Measurements from ENCODE around the gene VSIG10L. TPM values are rescaled to one million over a fixed set of nuclear protein-coding genes. Genes with fewer than 3 reads are reported as not detected.
A peak's percentile ranks its signal among the peaks of the same experiment; 100 is the strongest.

VSIG10L gene
- polyA plus RNA-seq, 1 donor = 4.6 TPM

GRCh38 chr19:51338563-51339312 lies 3.2 kb downstream of the VSIG10L start:
- DNase-seq = peak; percentile 85

- DNase-seq = no peak
Measured at GRCh38 chr19:51337861-51338562, 3.9 kb downstream of the VSIG10L start.

DNA sequence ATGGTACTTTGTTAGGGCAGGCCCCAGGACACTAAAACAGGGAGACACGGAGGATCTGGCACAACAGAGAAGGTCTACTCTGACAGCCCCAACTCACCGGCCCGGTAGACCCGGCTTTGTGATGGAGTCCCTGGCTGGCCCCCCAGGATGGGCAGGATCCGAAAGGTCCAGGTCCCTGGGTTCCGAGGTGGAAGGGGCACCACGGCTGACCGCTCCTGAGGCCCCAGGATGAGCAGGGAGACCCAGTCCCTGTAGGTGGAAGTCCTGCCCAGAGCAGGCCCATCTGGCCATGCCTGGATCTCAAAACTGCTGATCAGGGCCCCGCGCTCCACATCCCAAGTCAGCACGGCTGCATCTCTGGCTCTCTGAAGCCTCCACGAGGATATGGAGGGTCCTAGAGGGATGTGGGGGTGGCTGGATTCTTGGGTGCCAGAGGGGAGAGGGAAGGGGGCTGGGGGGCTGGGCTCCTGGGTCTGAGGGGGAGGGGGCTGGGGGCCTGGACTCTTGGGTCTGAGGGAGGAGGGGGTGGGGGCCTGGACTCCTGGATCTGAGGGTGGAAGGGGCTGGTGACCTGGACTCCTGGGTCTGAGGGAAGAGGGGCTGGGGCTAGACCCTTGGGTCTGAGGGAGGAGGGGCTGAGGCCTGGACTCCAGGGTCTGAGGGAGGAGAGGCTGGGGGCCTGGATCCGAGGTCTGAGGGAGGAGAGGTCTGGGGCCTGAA lies 4.6 kb downstream of the VSIG10L start:
- DNase-seq = no peak

DNA sequence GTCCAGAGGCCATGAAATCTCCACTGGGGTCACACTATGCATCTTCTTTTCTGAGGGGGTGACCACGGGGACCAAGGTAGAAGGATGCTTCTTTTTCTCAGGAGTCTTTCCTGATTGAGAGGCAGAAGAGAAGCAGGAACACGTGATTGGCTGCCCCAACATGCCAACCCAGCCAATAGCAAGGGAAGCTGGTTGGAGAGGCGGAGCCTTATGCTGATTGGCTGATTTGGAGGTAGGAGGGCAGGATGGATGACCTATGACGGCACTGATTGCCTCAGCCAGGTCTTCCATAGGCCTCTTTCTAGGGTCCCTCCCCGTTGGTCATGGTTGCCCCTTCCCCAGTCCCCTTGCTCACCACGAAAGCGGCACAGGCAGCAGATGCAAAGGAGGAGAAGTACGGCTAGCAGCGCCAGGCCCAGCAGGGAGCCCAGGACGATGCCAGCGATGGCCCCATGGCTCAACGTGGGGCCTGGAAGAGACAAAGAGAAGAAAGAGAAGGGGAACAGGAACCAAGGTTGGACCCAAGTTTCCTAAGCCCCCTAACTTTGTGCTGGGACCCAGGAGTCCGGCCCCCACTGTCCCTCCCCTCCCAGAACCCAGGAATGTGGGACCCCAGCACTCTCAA lies 8.0 kb downstream of the VSIG10L start:
- DNase-seq = no peak

DNA sequence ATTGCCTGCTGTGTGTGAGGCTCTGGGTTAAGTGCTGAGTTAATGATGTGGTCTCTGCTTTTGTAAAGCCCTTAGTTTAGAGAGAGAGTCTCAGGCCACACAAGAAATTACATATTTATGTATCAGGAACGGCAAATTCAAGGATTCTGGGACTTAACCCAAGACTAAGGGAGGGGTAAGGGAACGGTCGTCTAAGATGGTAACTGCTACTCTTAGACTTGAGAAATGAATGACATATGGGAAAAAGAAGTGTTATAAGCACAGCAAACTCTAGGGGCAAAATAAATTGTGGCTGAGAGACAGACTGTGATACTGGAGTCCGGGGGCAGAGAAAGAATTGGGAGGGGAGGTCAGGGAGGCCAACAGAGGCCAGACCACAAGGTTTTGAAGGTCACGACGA lies 10.2 kb downstream of the VSIG10L start:
- no peak for DNase-seq

DNA sequence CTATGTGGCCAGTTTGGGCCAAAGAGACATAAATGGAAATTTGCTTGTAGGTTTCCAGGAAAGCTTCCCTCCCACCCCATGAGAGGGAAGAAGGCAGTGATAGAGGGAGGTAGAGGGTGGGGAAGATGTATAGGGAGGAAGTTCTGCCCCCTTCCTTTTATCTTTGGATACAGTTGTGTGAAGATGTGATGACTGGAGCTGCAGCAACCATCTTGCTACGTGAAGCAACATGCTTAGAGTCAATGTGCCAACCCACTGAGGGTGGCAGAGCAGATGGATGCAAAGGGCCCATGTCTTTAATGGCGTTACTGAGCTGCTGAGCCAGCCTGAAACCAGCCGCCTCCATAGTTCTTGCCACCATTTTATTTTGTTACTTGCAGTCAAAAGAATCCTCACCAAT lies 10.7 kb downstream of the VSIG10L start:
- no peak for DNase-seq

GRCh38 chr19:51330366-51330765 lies 11.6 kb downstream of the VSIG10L start:
- DNase-seq = no peak

DNA sequence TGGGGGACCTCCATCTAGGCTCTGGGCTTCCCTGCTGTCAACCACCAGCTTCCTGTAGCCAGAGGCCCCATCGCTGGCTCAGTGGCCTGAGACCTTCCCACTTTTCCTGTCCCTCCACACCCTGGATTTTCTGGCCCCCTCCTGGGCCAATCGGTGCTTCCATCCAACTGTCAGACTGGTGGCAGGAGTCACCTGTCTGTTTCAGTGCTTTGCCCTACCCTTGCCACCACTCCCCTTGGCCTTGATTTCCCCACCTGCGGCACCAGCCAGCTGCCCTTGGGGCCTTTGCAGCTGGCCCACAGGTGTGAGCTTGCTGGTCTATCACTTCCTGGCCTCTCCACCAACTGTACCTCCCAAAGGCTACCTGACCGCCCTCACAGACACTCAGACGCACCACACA lies 12.5 kb downstream of the VSIG10L start:
- DNase-seq = no peak

DNA sequence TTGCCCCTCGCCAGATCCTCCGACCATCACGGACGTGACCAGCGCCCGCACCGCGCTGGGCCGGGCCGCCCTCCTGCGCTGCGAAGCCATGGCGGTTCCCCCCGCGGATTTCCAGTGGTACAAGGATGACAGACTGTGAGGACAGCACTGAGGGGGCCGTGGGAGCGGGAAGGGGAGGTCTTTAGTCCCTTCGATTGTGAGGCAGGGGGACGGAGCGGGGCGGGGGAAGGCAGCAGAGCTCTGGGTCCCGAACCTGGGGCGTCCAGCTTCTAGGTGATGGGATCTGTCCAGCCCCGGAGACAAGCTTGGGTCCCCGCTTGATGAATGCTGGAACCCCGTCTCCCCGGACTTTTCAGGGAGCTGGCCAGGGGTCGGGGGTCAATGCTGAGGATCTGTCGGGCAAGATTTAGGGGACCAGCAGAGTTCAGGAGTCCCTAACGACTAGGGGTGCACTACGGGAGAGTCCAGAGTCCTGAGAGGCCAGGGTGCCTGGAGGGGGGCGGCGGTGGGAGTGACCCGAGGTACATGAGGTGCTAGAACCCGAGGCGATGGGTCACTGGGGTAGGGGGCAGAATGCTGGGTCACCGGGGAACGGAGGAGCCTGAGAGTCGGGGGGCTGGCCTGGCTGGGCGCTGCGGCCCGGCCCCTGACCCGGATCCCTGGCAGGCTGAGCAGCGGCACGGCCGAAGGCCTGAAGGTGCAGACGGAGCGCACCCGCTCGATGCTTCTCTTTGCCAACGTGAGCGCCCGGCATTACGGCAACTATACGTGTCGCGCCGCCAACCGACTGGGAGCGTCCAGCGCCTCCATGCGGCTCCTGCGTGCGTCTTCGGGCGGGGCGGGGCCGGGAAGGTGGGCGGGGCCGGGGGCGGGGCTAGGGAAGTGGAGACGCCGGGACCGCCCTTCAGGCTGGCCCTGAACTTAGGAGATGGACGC lies 14.6 kb downstream of the VSIG10L start:
- peak; percentile 51 for DNase-seq

DNA sequence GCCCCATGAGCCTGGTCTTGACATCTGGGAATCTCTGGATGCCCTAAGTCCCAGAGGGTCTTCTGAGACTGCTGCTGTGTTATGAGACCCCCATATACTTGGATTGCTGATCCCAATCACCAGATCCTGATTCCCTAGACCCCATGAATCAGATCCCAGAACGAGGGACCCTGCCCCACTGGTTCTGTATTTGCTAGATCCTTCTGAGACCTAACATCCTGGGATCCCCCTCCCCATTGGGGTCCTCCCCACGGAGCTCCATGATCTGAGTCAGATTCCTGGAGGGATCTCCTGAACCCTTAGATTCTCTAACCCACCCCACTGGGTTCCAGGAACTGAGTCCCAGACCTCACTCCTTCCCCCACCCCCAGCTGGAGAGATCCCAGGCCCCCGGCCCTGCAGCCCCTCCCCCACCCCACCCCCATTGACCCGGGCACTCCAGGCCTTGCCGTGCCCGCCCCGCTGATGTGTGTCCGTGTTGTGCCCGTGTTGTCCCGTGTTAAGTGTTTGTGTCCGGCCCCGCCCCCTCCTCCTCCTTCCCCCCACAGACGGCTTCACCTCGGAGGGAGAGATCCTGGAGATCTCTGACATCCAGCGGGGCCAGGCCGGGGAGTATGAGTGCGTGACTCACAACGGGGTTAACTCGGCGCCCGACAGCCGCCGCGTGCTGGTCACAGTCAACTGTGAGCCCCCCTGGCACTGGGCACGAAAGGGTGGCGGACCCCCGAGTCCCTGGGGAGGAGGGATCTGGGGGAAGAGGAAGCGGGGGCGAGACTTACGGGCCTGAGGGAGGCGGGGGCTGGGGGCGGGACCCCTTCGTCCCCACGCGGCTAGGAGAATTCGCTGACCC lies 15.5 kb downstream of the VSIG10L start:
- no peak for DNase-seq

DNA sequence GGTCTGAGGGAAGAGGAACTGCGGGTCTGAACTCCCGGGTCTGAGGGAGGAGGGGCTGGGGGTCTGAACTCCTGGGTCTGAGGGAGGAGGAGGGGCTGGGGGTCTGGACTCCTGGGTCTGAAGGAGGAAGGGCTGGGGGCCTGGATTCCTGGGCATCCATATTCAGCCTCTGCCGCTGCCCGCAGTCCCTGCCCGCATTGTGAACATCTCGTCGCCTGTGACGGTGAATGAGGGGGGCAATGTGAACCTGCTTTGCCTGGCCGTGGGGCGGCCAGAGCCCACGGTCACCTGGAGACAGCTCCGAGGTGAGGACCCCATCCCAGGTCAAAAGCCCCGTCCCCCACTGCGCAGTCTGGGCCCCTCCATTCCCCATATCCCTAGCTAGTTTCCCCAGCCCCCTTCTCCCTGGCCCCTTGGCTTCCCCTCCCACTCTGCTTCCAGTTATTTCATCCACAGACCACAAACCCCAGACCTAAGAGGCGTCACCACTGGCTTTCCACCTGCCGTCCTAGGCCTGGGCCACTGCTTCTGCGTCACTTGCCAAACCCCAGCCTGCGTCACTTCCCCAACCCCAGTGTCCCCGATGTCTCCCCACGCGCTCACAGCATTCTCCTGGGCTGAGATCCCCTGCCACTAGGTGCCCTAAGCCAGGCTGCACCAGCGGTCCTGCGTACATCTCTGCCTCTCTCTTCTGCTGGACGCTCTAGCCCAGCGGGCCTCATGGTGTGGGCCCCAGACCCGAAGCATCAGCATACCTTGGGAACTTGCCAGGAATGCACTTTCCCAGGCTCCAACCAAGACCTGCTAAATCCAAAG lies 16.6 kb downstream of the VSIG10L start:
- no peak for DNase-seq

DNA sequence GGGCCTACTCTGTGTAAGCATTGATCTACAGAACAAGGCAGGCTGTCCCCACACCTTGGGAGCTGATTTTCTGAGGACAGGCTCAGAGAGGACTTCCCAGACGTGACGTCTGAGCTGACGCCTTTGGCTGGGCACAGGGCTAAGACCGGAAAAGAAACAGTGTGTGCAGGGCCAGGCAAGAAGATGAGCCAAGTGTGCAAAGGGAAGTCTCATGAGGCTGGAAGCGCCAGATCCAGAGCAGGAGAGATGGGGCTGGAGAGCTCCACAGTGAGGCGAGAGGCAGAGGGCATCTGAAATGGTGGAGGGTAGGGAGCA lies 17.8 kb downstream of the VSIG10L start:
- no peak for DNase-seq

DNA sequence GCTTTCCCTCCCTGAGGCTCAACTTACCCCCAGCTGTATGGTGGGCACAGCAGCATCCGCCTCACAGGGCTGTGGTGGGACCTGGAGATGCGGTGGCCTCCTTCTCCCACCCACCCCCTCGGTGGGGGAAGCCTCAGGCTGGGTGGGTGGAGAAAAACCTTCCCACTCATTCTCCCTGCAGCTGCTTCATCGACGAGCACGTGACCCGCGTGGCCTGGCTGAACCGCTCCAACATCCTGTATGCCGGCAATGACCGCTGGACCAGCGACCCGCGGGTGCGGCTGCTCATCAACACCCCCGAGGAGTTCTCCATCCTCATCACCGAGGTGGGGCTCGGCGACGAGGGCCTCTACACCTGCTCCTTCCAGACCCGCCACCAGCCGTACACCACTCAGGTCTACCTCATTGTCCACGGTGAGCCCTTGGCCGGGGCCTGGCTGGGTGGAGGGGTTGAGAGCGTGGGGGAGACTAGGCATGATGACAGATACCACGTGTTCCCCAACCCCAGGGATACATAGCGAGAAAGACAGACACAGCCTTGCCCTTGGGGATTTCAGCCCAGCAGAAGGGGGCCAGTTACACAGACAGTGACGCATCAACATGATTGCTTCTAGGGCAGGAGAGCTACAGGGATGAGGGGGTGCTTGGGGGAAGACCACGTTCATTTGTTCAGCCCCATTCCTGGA lies 18.3 kb downstream of the VSIG10L start:
- DNase-seq = no peak

DNA sequence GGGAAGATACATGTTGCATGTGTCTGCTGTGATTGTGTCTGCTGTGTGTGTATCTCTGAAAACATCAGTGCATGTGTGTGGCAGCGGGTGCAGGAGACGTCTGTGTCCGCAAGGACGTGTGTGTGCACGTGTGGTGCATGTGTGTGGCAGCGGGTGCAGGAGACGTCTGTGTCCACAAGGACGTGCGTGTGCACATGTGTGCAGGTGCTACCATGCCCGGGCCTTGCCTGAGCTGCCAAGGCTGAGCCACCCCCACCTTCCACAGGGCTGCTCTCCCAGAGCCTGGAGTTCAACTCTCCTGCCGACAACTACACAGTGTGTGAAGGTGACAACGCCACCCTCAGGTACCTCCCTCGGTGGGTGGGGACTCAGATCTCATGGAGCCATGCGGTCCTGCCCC lies 20.1 kb downstream of the VSIG10L start:
- no peak for DNase-seq

GRCh38 chr19:51320280-51320657 lies 21.7 kb downstream of the VSIG10L start:
- peak; percentile 71 for DNase-seq

- DNase-seq = no peak
Measured at GRCh38 chr19:51319649-51320279, 22.2 kb downstream of the VSIG10L start.

DNA sequence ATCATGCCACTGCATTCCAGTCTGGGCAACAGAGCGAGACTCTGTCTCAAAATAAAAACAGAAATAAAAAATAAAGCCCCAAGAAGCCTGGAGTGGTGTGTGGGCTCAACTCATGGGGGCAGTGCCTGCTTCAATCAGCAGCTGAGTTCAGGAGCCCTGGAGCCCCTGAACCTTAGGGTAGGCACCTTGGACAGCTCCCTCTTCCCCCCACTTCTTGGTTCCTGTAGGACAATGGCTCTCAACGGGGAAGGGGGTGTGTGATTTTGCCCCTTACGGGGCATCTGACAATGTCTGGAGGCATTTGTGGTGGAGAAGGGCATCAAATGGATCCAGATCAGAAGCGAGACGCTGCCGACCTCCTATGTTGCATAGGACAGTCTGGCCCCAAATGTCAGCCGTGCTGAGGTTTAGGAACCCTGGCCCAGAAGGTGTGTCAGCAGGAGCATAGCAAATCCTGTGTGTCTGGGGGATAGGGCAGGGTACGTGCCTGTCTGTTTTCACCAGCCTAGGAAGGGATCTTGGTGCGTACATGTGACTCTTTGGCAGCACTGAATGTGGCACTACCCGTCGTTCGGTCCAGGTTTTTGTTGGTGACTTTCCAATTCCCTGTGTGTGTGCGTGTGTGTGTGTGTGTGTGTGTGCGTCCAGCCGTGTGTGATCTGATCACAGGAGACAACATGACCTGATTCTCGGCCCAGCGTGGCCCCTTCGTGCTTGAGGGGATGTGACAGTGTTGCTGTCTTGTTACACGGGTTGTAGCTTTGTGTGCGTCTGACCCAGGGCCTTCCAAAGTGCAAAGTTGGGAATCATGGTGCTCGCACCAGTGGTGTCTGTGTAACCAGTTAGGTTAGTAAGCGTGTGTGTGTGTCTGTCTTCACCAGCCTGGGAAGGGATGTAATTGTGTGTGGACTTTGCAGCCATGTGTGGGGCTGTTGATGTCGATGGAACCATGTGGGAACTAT lies 23.0 kb downstream of the VSIG10L start:
- no peak for DNase-seq

DNA sequence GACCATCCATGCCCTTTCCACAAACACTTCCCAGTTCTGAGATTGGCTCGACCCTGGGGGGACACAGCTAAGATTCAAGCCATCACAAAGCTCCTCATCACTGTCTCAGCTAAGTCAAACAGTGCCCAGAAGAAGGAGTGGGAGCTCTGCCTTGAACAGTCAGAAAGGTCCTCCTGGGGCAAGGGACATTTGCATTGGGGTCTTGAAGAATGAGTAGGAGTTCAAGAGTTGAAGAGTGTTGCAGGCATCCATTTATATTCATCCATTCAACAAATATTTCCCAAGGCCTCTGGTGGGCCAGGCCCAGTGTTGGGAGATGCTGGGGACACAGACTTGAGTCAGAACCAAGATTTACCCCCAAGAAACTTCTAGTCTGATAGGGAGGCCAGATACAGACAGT lies 24.0 kb downstream of the VSIG10L start:
- no peak for DNase-seq

Measured in left kidney (tissue), 2 donors.